GM10248 (cell line): ENCODE results near the gene MSMP.

ENCODE experiments used
- CTCF ChIA-PET: fragments of 300-600 bp; sonication (Branson Sonifier 250); formaldehyde crosslinking; extraction: SDS; loops from one replicate; lab custom pipeline; 2021; ENCODE audit warnings: antibody characterized with exemption; lab: Yijun Ruan, JAX
- POLR2A ChIA-PET: fragments of 350-650 bp; sonication (Branson Sonifier 250); formaldehyde crosslinking; extraction: SDS; loops from one replicate; lab custom pipeline; 2020; ENCODE audit warnings: antibody characterized with exemption; lab: Yijun Ruan, JAX
- DNase-seq: peaks from one replicate; pipeline ENCODE4 v3.0.0; 2012; ENCODE audit errors: extremely low spot score
- CTCF ChIP-seq: IDR thresholded peaks from 2 replicates; pipeline ENCODE4 v1.5.1; 2012; ENCODE audit warnings: mild to moderate bottlenecking, low read depth; ENCODE audit errors: extremely low read depth, missing control alignments, control extremely low read depth

The MSMP gene

DNA sequence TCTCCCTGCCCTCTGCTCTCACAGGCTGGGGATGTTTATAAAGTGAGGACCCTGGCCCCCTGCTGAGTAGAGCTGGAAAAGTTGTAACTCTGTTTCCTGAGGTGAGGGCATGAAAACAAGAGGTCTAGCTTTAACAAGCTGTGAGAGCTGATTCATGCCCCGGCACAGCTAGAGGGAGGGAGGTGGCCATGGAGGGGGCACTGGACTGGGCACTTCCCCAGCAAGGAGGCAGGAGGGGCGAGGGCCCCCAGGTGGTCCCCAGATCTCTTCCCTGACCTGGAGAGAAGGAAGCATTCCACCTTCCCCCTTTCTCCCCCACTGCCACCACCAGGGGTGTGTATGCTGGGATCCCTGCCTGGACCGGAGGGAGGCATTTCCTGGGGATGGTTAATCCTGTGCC lies at the start of gene MSMP:
Gene MSMP (minus strand): TSS at position 13 of the 400 bp plus-strand sequence. CDS start 147 bp downstream, outside the sequence.
- DNase-seq = no peak
- ChIA-PET CTCF (interaction anchor here (1.0 to 4.7 kb wide), 7 partner anchors 16 to 96 kb away, joined by 3 to 42 read pairs (median 6); partner anchors contain the start of genes CCDC107, CREB3, NPR2 and RMRP), POLR2A (no interaction called here)
- no peak for TF ChIP-seq CTCF

- CTCF ChIA-PET = interaction anchor here (1.3 to 13.0 kb wide), 4 partner anchors 10 to 81 kb away, joined by 3 to 72 read pairs (median 30); partner anchors contain the start of genes HINT2 and SPAG8
- DNase-seq = no peak
- TF ChIP-seq CTCF = no peak
- POLR2A ChIA-PET = no interaction called here
Measured at GRCh38 chr9:35801328-35802128, 47.5 kb upstream of the MSMP start.

DNA sequence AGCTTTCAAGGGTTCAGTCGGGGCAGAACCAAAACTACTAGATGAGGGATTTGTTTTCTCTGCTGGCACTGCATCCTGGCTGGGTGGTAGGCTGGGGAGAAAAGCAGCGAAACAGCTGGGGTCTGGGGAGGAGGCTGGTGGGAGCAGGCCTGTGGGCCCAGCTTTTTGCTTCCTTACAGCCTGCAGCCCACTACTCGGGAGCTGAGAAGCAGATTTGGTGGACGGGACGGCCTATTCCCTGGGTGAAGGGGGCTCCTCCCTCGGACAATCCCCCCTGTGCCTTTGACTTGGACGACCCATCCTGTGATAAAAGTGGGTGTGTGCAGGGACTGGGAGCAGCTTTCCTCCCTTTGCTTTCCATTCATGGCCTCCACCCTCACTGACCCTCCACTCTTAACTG lies 46.5 kb upstream of the MSMP start:
- TF ChIP-seq CTCF = no peak
- ChIA-PET POLR2A (no interaction called here), CTCF (interaction anchor here (1.2 to 13.0 kb wide), 5 partner anchors 11 to 82 kb away, joined by 3 to 72 read pairs (median 14); partner anchors contain the start of genes GBA2, HINT2, RGP1 and SPAG8)
- DNase-seq = no peak

DNA sequence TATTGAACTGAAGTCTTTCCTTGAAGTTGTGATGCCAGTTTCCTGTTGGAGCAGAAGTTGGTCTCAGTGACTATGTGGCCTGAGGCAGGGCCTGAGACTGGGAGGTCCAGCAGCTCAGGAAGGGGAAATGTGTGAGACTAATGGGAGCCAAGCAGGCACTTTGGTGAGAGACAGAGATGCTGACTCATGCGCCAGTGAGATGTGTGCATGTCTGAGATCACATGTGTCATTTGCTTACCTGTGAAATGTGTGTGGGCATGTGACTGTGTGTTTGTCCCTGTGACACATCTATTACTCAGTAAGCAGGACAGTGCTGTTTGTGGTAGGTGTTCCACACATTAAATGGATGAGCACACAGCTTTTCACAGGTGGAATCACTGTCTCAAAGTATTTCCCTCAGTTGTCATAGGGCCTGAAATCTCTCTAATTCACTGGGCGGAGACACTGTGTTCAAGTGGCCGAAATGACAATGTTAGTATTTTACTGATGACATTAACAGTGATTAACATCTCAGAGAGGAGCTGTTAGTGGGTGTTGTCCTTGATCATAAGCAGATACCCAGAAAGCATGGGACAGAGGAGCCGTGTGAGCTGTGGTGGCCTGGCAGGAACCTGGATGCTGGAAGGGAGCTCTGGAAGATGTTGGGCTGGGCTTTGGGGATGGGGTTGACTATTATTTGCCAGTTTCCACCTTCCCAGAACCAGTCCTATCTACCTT lies 44.7 kb upstream of the MSMP start:
- POLR2A ChIA-PET = no interaction called here
- CTCF ChIA-PET = interaction anchor here (3.7 to 13.0 kb wide), 3 partner anchors 9 to 27 kb away, joined by 14 to 72 read pairs (median 47); partner anchors contain the start of genes HINT2 and SPAG8
- DNase-seq = no peak
- TF ChIP-seq CTCF = no peak

GRCh38 chr9:35797311-35798109 lies 43.4 kb upstream of the MSMP start:
- no peak for DNase-seq
- TF ChIP-seq CTCF = no peak
- CTCF ChIA-PET = interaction anchor here (0.7 to 13.0 kb wide), 8 partner anchors 8 to 100 kb away, joined by 3 to 72 read pairs (median 8); partner anchors contain the start of genes HINT2 and SPAG8
- POLR2A ChIA-PET = interaction anchor here (0.5 kb wide), 1 partner anchor 1955 kb away, joined by 8 read pairs; no protein-coding TSS in a partner anchor
